Osteocyte (in vitro differentiated cells): ENCODE measurements around the gene TMEM267. TPM values are rescaled to one million over a fixed set of nuclear protein-coding genes. Genes with fewer than 3 reads are reported as not detected.
"Not testable (repeated sequence)": the region's sequence is repeated elsewhere in the genome, so short reads cannot be mapped to it uniquely, and the experiment has no call there.

ENCODE experiments used
- DNase-seq: peaks from one replicate; pipeline ENCODE4 v3.0.0; 2021; ENCODE audit warnings: mixed read lengths; ENCODE audit not compliant: unreplicated experiment; ENCODE audit errors: extremely low spot score
- H3K27ac Mint-ChIP-seq: one replicate; pipeline ENCODE4 v1.8.0; 2021; ENCODE audit warnings: mild to moderate bottlenecking, mixed read lengths; ENCODE audit not compliant: unreplicated experiment
- H3K27me3 Mint-ChIP-seq: one replicate; pipeline ENCODE4 v1.8.0; 2021; ENCODE audit warnings: mixed read lengths; ENCODE audit not compliant: unreplicated experiment
- H3K36me3 Mint-ChIP-seq: one replicate; pipeline ENCODE4 v1.8.0; 2021; ENCODE audit warnings: mixed read lengths; ENCODE audit not compliant: unreplicated experiment
- H3K4me1 Mint-ChIP-seq: one replicate; pipeline ENCODE4 v1.8.0; 2021; ENCODE audit warnings: mixed read lengths; ENCODE audit not compliant: unreplicated experiment
- H3K4me3 Mint-ChIP-seq: one replicate; pipeline ENCODE4 v1.8.0; 2021; ENCODE audit warnings: mild to moderate bottlenecking, moderate library complexity, mixed read lengths; ENCODE audit not compliant: unreplicated experiment
- H3K9me3 Mint-ChIP-seq: one replicate; pipeline ENCODE4 v1.8.0; 2021; ENCODE audit warnings: mixed read lengths; ENCODE audit not compliant: unreplicated experiment
- CTCF ChIP-seq: fragments of 200-600 bp; sonication (generic); IDR thresholded peaks from 2 replicates; pipeline ENCODE4 v1.5.0; 2021; ENCODE audit warnings: antibody characterized with exemption, mild to moderate bottlenecking, moderate library complexity
- total RNA-seq: library from RNA; stranded (reverse); gene quantifications from 2 replicates; pipeline ENCODE4 v1.2.1, GENCODE V29; 2021

TMEM267 gene
- total RNA-seq, 1 donor from 2014 or later: 22.5 TPM

GRCh38 chr5:43482490-43483297, 971 bp downstream of the TMEM267 start:
- TF ChIP-seq CTCF: no peak
- peaks cover 21% of the 10 kb centered on the region for H3K4me1 Mint-ChIP-seq
- H3K4me3 Mint-ChIP-seq: peak overlapping the region; percentile 89
- no peaks in the 10 kb centered on the region for H3K27me3 Mint-ChIP-seq
- peaks cover 6% of the 10 kb centered on the region for H3K36me3 Mint-ChIP-seq
- H3K27ac Mint-ChIP-seq: peak overlapping the region; percentile 100
- no peaks in the 10 kb centered on the region for H3K9me3 Mint-ChIP-seq
- no peak for DNase-seq

- H3K27me3 Mint-ChIP-seq: no peaks in the 10 kb centered on the region
- H3K36me3 Mint-ChIP-seq: peaks cover 65% of the 10 kb centered on the region
- no peaks in the 10 kb centered on the region for H3K4me1 Mint-ChIP-seq
- peaks cover 43% of the 10 kb centered on the region for H3K9me3 Mint-ChIP-seq
- no peak overlapping the region for H3K4me3 Mint-ChIP-seq
- no peak for TF ChIP-seq CTCF
- DNase-seq: no peak
- no peak overlapping the region for H3K27ac Mint-ChIP-seq
These were observed 13.8 kb downstream of the TMEM267 start for GRCh38 chr5:43469671-43470391.

GRCh38 chr5:43467100-43467499, 16.6 kb downstream of the TMEM267 start:
- DNase-seq: no peak

GRCh38 chr5:43465455-43465854, 18.2 kb downstream of the TMEM267 start:
- H3K27ac Mint-ChIP-seq, H3K27me3 Mint-ChIP-seq, H3K4me3 Mint-ChIP-seq, H3K4me1 Mint-ChIP-seq, DNase-seq: not testable (repeated sequence)
- Mint-ChIP-seq H3K9me3 (peaks cover 24% of the 10 kb centered on the region), H3K36me3 (peaks cover 41% of the 10 kb centered on the region)

More at GRCh38 chr5:43467100-43467499, 16.6 kb downstream of the TMEM267 start:
- H3K27ac Mint-ChIP-seq: no peak overlapping the region
- TF ChIP-seq CTCF: no peak
- no peak overlapping the region for H3K4me3 Mint-ChIP-seq
- H3K36me3 Mint-ChIP-seq: peaks cover 52% of the 10 kb centered on the region
- H3K27me3 Mint-ChIP-seq: no peaks in the 10 kb centered on the region
- peaks cover 32% of the 10 kb centered on the region for H3K9me3 Mint-ChIP-seq
- H3K4me1 Mint-ChIP-seq: no peaks in the 10 kb centered on the region

GRCh38 chr5:43461066-43461465, 22.6 kb downstream of the TMEM267 start:
- no peak overlapping the region for H3K4me3 Mint-ChIP-seq
- no peak for DNase-seq
- TF ChIP-seq CTCF: no peak
- no peak overlapping the region for H3K27ac Mint-ChIP-seq
- H3K36me3 Mint-ChIP-seq: peaks cover 28% of the 10 kb centered on the region
- H3K9me3 Mint-ChIP-seq: peaks cover 19% of the 10 kb centered on the region
- H3K27me3 Mint-ChIP-seq: no peaks in the 10 kb centered on the region
- H3K4me1 Mint-ChIP-seq: no peaks in the 10 kb centered on the region
